Upper lobe of left lung (tissue), 6 donors: ENCODE measurements around the gene CCDC33. TPM values are rescaled to one million over a fixed set of nuclear protein-coding genes. Genes with fewer than 3 reads are reported as not detected.

Experiments
- ATAC-seq, 2 donors: fragments of 200-7000 bp; cut with Tn5 transposase; one replicate each; pipeline ENCODE4 v1.9.1; 2022; ENCODE audit warnings: mild to moderate bottlenecking in 2 of 2, moderate library complexity in 2 of 2; ENCODE audit not compliant: low FRiP score in 2 of 2
- DNase-seq, 2 donors: peaks; one replicate each; pipeline ENCODE4 v3.0.0-alpha.2; 2019 to 2020
- H3K27ac ChIP-seq, 4 donors: fragments of 200-600 bp; sonication (generic); one replicate each; pipeline ENCODE4 v1.5.1; 2016 to 2019
- H3K27me3 ChIP-seq, 4 donors: fragments of 200-600 bp; sonication (generic); one replicate each; pipeline ENCODE4 v1.5.1; 2017 to 2019
- H3K36me3 ChIP-seq, 4 donors: fragments of 200-600 bp; sonication (generic); one replicate each; pipeline ENCODE4 v1.5.1; 2016 to 2019
- H3K4me1 ChIP-seq, 4 donors: fragments of 200-600 bp; sonication (generic); one replicate each; pipeline ENCODE4 v1.5.1; 2018 to 2019
- H3K4me3 ChIP-seq, 4 donors: fragments of 200-600 bp; sonication (generic); one replicate each; pipeline ENCODE4 v1.5.1; 2017 to 2019; ENCODE audit warnings: mild to moderate bottlenecking in 2 of 4, moderate library complexity in 1 of 4
- H3K9me3 ChIP-seq, 4 donors: fragments of 200-600 bp; sonication (generic); one replicate each; pipeline ENCODE4 v1.5.1; 2018 to 2019
- CTCF ChIP-seq, 6 experiments: fragments of 450-650 bp in 4 of 6; fragments of 200-600 bp in 2 of 6; sonication (generic) in 2 of 6; IDR thresholded peaks; one replicate each; pipeline ENCODE4 v1.5.1; 2016 to 2019; ENCODE audit warnings: antibody characterized with exemption in 6 of 6
- EP300 ChIP-seq, 4 donors: sonication (generic); formaldehyde crosslinking; IDR thresholded peaks; one replicate each; pipeline ENCODE4 v1.5.1; 2017; ENCODE audit warnings: antibody characterized with exemption in 4 of 4, control low read depth in 2 of 4
- POLR2A ChIP-seq, 4 donors: fragments of 450-650 bp; IDR thresholded peaks; one replicate each; pipeline ENCODE4 v1.5.1; 2016 to 2017; ENCODE audit warnings: antibody characterized with exemption in 4 of 4, mild to moderate bottlenecking in 2 of 4
- POLR2AphosphoS5 ChIP-seq, 2 donors: sonication (generic); formaldehyde crosslinking; IDR thresholded peaks; one replicate each; pipeline ENCODE4 v1.5.1; 2017; ENCODE audit warnings: antibody characterized with exemption in 2 of 2
- WGBS, 2 donors: methylation state at CpG; one replicate each; pipeline ENCODE4 v1.1.5; 2017 to 2018; 5-methylcytosine and 5-hydroxymethylcytosine counted together
- total RNA-seq, 6 donors: library from RNA; depleted of rRNA in 4 of 6; stranded (reverse); fragments of >200 nt in 4 of 6; gene quantifications; one replicate each; pipeline versions ENCODE4 v1.1.0 to v1.2.1, GENCODE V29; 2016 to 2021
- donor health status: DM: no; HTN: no; CAD: no; lungs with moderate emphysema.
- donor health status: DM: no; HTN: yes; CAD: no; lungs with severe emphysema.

Gene CCDC33
- total RNA-seq, 6 donors from 2014 or later = 3.8 to 43.4 (median 4.2) TPM; not detected in 1

GRCh38 chr15:74261685-74262084 lies 25.6 kb downstream of the CCDC33 start:
- no peak overlapping the region for H3K27ac ChIP-seq
- H3K4me3 ChIP-seq = no peak overlapping the region
- ATAC-seq (no peak), DNase-seq (no peak)
- H3K4me1 ChIP-seq = no peaks in the 10 kb centered on the region
- no peaks in the 10 kb centered on the region for H3K27me3 ChIP-seq
- H3K9me3 ChIP-seq = no peaks in the 10 kb centered on the region
- no peaks in the 10 kb centered on the region for H3K36me3 ChIP-seq
- no peak for TF ChIP-seq CTCF (IDR thresholded peaks at IDR 0.05)
- TF ChIP-seq POLR2A (IDR thresholded peaks at IDR 0.05) = no peak
- 75 to 85% methylated on average over 5 to 8 of the region's 8 CpGs for WGBS, 2 donors

DNA sequence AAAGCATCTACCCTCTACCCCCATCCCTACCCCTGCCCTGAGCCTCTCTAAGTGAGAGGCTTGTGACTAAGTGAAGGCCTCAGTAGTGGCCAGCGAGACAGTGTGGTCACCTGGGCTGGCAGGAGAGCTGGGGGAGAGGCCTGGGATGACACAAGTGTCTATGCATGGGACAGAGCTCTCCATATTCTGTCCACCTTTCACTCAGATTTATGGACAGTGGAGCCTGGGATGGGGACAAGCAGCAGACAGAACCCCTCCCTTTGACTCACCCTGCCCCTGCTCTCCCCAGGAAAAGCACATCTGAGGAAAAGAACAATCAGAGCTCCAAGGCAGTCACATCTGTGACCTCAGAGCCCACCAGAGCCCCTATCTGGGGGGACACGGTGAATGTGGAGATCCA lies 26.0 kb downstream of the CCDC33 start:
- H3K9me3 ChIP-seq = no peaks in the 10 kb centered on the region
- DNase-seq (no peak), ATAC-seq (no peak)
- no peak overlapping the region for H3K27ac ChIP-seq
- WGBS, 2 donors = 75 to 79% methylated on average over 1 to 2 of the region's 2 CpGs
- H3K4me1 ChIP-seq = no peaks in the 10 kb centered on the region
- H3K4me3 ChIP-seq = no peak overlapping the region
- no peaks in the 10 kb centered on the region for H3K36me3 ChIP-seq
- no peaks in the 10 kb centered on the region for H3K27me3 ChIP-seq
- TF ChIP-seq POLR2AphosphoS5 (IDR thresholded peaks at IDR 0.05) (no peak), CTCF (IDR thresholded peaks at IDR 0.05) (no peak), POLR2A (IDR thresholded peaks at IDR 0.05) (no peak), EP300 (IDR thresholded peaks at IDR 0.05) (no peak)

DNA sequence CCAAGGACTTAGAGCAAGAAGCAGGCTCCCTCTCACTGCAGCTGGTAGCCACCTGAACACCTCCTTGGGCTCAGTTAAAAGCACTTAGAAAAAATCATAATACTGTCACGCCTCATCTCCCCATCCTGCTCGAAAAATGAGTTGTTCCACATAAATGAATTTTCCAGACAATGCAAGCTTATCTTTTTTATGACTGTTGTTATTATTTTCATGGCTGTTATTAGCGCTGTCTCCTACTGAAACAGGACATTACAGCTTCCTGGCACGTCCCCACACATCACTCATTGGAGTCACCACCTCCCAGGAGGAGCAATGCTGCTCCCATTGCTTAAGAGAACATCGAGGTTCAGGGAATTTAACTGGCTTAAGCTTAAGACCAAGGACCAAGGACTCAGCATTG lies 26.5 kb downstream of the CCDC33 start:
- DNase-seq (no peak), ATAC-seq (no peak)
- WGBS, 2 donors = 48 to 51% methylated on average over 5 of the region's 5 CpGs
- H3K9me3 ChIP-seq = no peaks in the 10 kb centered on the region
- H3K4me3 ChIP-seq = no peak overlapping the region
- no peaks in the 10 kb centered on the region for H3K4me1 ChIP-seq
- no peak for TF ChIP-seq POLR2A (IDR thresholded peaks at IDR 0.05)
- no peak for TF ChIP-seq EP300 (IDR thresholded peaks at IDR 0.05)
- no peak for TF ChIP-seq CTCF (IDR thresholded peaks at IDR 0.05)
- TF ChIP-seq POLR2AphosphoS5 (IDR thresholded peaks at IDR 0.05) = no peak
- no peak overlapping the region for H3K27ac ChIP-seq
- no peaks in the 10 kb centered on the region for H3K36me3 ChIP-seq
- no peaks in the 10 kb centered on the region for H3K27me3 ChIP-seq

DNA sequence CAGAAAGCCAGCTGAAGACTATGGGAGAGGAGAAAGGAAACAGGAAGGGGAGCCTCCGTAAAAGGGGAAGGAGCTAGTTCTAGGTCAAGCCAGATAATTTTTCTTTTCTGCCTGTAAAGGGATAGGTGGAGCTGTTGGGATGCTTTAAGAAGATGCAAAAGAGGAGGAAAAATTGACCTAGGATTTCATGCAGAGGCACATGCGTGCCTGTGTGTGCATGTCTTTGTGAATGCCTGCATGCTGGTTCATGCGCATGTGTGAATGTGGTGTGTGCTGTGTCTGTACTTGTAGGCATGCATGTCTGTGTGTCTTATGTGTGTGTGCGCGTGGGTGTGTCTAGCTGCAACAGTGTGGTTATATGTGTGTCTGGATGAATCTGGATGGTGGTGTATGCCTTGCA lies 27.3 kb downstream of the CCDC33 start:
- DNase-seq (no peak), ATAC-seq (no peak)
- WGBS, 2 donors = 63 to 73% methylated on average over 5 of the region's 5 CpGs
- Histone ChIP-seq H3K4me3 (no peak overlapping the region), H3K4me1 (no peaks in the 10 kb centered on the region), H3K36me3 (no peaks in the 10 kb centered on the region), H3K9me3 (no peaks in the 10 kb centered on the region), H3K27ac (no peak overlapping the region), H3K27me3 (no peaks in the 10 kb centered on the region)
- TF ChIP-seq EP300 (IDR thresholded peaks at IDR 0.05) (no peak), POLR2AphosphoS5 (IDR thresholded peaks at IDR 0.05) (no peak), POLR2A (IDR thresholded peaks at IDR 0.05) (no peak), CTCF (IDR thresholded peaks at IDR 0.05) (no peak)

DNA sequence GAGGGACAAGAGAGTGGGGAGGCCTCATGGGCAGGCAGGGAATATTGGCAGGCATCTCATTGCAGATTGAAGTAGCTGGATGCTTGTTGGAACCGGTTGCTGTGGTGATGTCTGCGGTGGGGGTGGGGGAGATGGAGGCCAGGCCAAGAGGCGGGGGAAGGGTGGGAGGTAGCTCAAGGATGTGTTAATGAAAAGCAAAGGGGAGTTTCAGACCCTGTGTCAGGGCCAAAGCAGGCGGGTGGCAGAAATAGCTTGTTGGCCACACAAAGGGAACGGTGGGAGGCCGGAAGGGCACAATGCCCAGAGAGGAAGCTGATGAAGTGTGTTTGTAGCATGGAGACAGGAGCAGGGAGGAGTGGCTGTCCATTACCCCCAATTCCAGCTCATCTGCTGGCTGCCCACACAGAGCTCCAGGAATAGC lies 28.0 kb downstream of the CCDC33 start:
- Histone ChIP-seq H3K4me1 (no peaks in the 10 kb centered on the region), H3K27ac (no peak overlapping the region), H3K9me3 (no peaks in the 10 kb centered on the region), H3K4me3 (no peak overlapping the region), H3K36me3 (no peaks in the 10 kb centered on the region), H3K27me3 (no peaks in the 10 kb centered on the region)
- ATAC-seq (no peak), DNase-seq (no peak)
- 32 to 33% methylated on average over 6 of the region's 6 CpGs for WGBS, 2 donors
- TF ChIP-seq POLR2A (IDR thresholded peaks at IDR 0.05) (no peak), CTCF (IDR thresholded peaks at IDR 0.05) (no peak), EP300 (IDR thresholded peaks at IDR 0.05) (no peak), POLR2AphosphoS5 (IDR thresholded peaks at IDR 0.05) (no peak)
